SK-N-SH treated with all-trans-retinoic acid at 6 μM for 48 hours (cell line): Measurements from ENCODE around the gene DIP2B.

Experiments
- ATAC-seq: fragments of 200-7000 bp; cut with Tn5 transposase; 3 replicates; pipeline ENCODE4 v1.9.1; 2020; ENCODE audit warnings: mild to moderate bottlenecking, moderate library complexity
- BACH2 ChIP-seq: fragments of 250-450 bp; sonication (Bioruptor Pico); IDR thresholded peaks from 2 replicates; pipeline ENCODE4 v1.9.0; 2021; ENCODE audit warnings: mild to moderate bottlenecking, borderline replicate concordance
- CSDC2 ChIP-seq: fragments of 250-450 bp; sonication (Bioruptor Pico); IDR thresholded peaks from 2 replicates; pipeline ENCODE4 v1.5.0; 2020; ENCODE audit warnings: mild to moderate bottlenecking, moderate library complexity
- CSRNP3 ChIP-seq: fragments of 250-450 bp; sonication (Bioruptor Pico); IDR thresholded peaks from 2 replicates; pipeline ENCODE4 v1.5.1; 2021; ENCODE audit warnings: mild to moderate bottlenecking, moderate library complexity
- ESRRG ChIP-seq: fragments of 250-450 bp; sonication (Bioruptor Pico); IDR thresholded peaks from 2 replicates; pipeline ENCODE4 v1.6.1; 2021; ENCODE audit warnings: mild to moderate bottlenecking
- GLIS3 ChIP-seq: fragments of 250-450 bp; sonication (Bioruptor Pico); IDR thresholded peaks from 2 replicates; pipeline ENCODE4 v1.5.0; 2020; ENCODE audit warnings: mild to moderate bottlenecking, moderate library complexity
- ISL1 ChIP-seq: fragments of 250-450 bp; sonication (Bioruptor Pico); IDR thresholded peaks from 2 replicates; pipeline ENCODE4 v2.1.2; 2022; ENCODE audit warnings: mild to moderate bottlenecking, moderate library complexity
- OSR1 ChIP-seq: fragments of 250-450 bp; sonication (Bioruptor Pico); IDR thresholded peaks from 2 replicates; pipeline ENCODE4 v1.8.0; 2022; ENCODE audit warnings: moderate library complexity, mild to moderate bottlenecking, inconsistent platforms
- POU6F1 ChIP-seq: fragments of 250-450 bp; sonication (Bioruptor Pico); IDR thresholded peaks from 2 replicates; pipeline ENCODE4 v1.8.0; 2021; ENCODE audit warnings: low read depth, mild to moderate bottlenecking, moderate library complexity, borderline replicate concordance
- PPARA ChIP-seq: fragments of 250-450 bp; sonication (Bioruptor Pico); IDR thresholded peaks from 2 replicates; pipeline ENCODE4 v1.5.0; 2020; ENCODE audit warnings: mild to moderate bottlenecking, borderline replicate concordance
- RARB ChIP-seq: fragments of 250-450 bp; sonication (Bioruptor Pico); IDR thresholded peaks from 2 replicates; pipeline ENCODE4 v1.8.0; 2021; ENCODE audit warnings: mild to moderate bottlenecking, moderate library complexity
- SNAI2 ChIP-seq: fragments of 250-450 bp; sonication (Bioruptor Pico); IDR thresholded peaks from 2 replicates; pipeline ENCODE4 v1.5.0; 2020; ENCODE audit warnings: mild to moderate bottlenecking, moderate library complexity
- TCF4 ChIP-seq: fragments of 250-450 bp; sonication (Bioruptor Pico); IDR thresholded peaks from 2 replicates; pipeline ENCODE4 v1.8.0; 2021; ENCODE audit warnings: mild to moderate bottlenecking, moderate library complexity, borderline replicate concordance
- TOX ChIP-seq: fragments of 250-450 bp; sonication (Bioruptor Pico); IDR thresholded peaks from 2 replicates; pipeline ENCODE4 v1.8.0; 2021; ENCODE audit warnings: mild to moderate bottlenecking, moderate library complexity, borderline replicate concordance
- TSHZ2 ChIP-seq: fragments of 250-450 bp; sonication (Bioruptor Pico); IDR thresholded peaks from 2 replicates; pipeline ENCODE4 v1.5.0; 2020; ENCODE audit warnings: mild to moderate bottlenecking, moderate library complexity
- ZC3H10 ChIP-seq: fragments of 250-450 bp; sonication (Bioruptor Pico); IDR thresholded peaks from 2 replicates; pipeline ENCODE4 v1.5.1; 2021; ENCODE audit warnings: mild to moderate bottlenecking, moderate library complexity
- ZFP3 ChIP-seq: fragments of 250-450 bp; sonication (Bioruptor Pico); IDR thresholded peaks from 2 replicates; pipeline ENCODE4 v1.5.0; 2020; ENCODE audit warnings: mild to moderate bottlenecking, moderate library complexity
- ZFP30 ChIP-seq: fragments of 450-650 bp; formaldehyde crosslinking; IDR thresholded peaks from 2 replicates; pipeline ENCODE4 v1.5.0; 2022; ENCODE audit warnings: mild to moderate bottlenecking, moderate library complexity
- ZNF565 ChIP-seq: fragments of 450-650 bp; formaldehyde crosslinking; conservative IDR thresholded peaks from 2 replicates; pipeline ENCODE4 v1.5.0; 2020; ENCODE audit warnings: low read depth, mild to moderate bottlenecking, moderate library complexity
- ZNF70 ChIP-seq: fragments of 450-650 bp; formaldehyde crosslinking; IDR thresholded peaks from 2 replicates; pipeline ENCODE4 v1.5.0; 2020; ENCODE audit warnings: mild to moderate bottlenecking, moderate library complexity
- ZNF8 ChIP-seq: fragments of 450-650 bp; formaldehyde crosslinking; IDR thresholded peaks from 2 replicates; pipeline ENCODE4 v1.5.0; 2020; ENCODE audit warnings: mild to moderate bottlenecking, moderate library complexity
- TF ChIP-seq, protein P1 (sequence below): fragments of 250-450 bp; sonication (Bioruptor Pico); IDR thresholded peaks from 2 replicates; pipeline ENCODE4 v1.8.0; 2020; ENCODE audit warnings: mild to moderate bottlenecking, moderate library complexity, borderline replicate concordance
- TF ChIP-seq, protein P2 (sequence below): fragments of 250-450 bp; sonication (Bioruptor Pico); IDR thresholded peaks from 2 replicates; pipeline ENCODE4 v1.5.1; 2020; ENCODE audit warnings: low read depth, mild to moderate bottlenecking, moderate library complexity

Gene DIP2B

GRCh38 chr12:50728417-50728816 is 223.6 kb downstream of the DIP2B start:
- ATAC-seq, result no peak
- TF ChIP-seq, protein P1, sequence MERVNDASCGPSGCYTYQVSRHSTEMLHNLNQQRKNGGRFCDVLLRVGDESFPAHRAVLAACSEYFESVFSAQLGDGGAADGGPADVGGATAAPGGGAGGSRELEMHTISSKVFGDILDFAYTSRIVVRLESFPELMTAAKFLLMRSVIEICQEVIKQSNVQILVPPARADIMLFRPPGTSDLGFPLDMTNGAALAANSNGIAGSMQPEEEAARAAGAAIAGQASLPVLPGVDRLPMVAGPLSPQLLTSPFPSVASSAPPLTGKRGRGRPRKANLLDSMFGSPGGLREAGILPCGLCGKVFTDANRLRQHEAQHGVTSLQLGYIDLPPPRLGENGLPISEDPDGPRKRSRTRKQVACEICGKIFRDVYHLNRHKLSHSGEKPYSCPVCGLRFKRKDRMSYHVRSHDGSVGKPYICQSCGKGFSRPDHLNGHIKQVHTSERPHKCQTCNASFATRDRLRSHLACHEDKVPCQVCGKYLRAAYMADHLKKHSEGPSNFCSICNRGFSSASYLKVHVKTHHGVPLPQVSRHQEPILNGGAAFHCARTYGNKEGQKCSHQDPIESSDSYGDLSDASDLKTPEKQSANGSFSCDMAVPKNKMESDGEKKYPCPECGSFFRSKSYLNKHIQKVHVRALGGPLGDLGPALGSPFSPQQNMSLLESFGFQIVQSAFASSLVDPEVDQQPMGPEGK, result no peak
- TF ChIP-seq TCF4 (CRISPR knock-in tag), result no peak
- no peak for TF ChIP-seq ZNF70 (CRISPR knock-in tag)
- no peak for TF ChIP-seq TSHZ2 (CRISPR knock-in tag)
- no peak for TF ChIP-seq PPARA (CRISPR knock-in tag)
- TF ChIP-seq GLIS3 (CRISPR knock-in tag), result no peak
- TF ChIP-seq CSDC2 (CRISPR knock-in tag), result no peak
- TF ChIP-seq ESRRG (CRISPR knock-in tag), result no peak
- no peak for TF ChIP-seq ISL1 (CRISPR knock-in tag)
- no peak for TF ChIP-seq SNAI2
- no peak for TF ChIP-seq OSR1 (CRISPR knock-in tag)
- no peak for TF ChIP-seq RARB
- no peak for TF ChIP-seq TOX
- TF ChIP-seq ZNF565 (CRISPR knock-in tag), result no peak
- TF ChIP-seq ZNF8 (CRISPR knock-in tag), result no peak
- TF ChIP-seq CSRNP3 (CRISPR knock-in tag), result no peak
- no peak for TF ChIP-seq ZFP30
- no peak for TF ChIP-seq ZFP3 (CRISPR knock-in tag)
- TF ChIP-seq, protein P2, sequence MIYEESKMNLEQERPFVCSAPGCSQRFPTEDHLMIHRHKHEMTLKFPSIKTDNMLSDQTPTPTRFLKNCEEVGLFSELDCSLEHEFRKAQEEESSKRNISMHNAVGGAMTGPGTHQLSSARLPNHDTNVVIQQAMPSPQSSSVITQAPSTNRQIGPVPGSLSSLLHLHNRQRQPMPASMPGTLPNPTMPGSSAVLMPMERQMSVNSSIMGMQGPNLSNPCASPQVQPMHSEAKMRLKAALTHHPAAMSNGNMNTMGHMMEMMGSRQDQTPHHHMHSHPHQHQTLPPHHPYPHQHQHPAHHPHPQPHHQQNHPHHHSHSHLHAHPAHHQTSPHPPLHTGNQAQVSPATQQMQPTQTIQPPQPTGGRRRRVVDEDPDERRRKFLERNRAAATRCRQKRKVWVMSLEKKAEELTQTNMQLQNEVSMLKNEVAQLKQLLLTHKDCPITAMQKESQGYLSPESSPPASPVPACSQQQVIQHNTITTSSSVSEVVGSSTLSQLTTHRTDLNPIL, result no peak
- TF ChIP-seq POU6F1, result no peak

DNA sequence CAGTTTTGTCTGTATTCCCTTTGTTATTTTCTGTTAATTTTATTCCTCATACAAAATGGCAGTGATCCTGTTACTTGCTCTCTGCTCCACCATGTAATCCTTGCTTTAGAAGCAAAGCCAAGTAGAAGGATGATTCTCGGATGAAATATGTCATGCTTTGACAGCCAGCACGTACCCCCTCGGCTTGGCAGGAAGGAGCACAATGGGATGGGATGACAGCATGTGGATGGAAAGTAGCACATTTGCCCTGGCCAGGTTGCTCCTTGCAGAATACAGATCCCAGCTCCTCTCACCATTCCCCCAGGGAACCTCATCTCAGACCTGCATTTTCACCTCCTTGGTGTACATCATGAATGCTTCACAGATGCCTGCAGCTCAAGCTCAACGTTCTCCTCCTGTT is 224.1 kb downstream of the DIP2B start:
- TF ChIP-seq ESRRG (CRISPR knock-in tag), result no peak
- TF ChIP-seq ZC3H10 (CRISPR knock-in tag), result no peak
- TF ChIP-seq CSDC2 (CRISPR knock-in tag), result no peak
- TF ChIP-seq BACH2, result no peak
- TF ChIP-seq RARB, result no peak
- TF ChIP-seq, all 23 proteins: peak for 0
- ATAC-seq, result no peak

DNA sequence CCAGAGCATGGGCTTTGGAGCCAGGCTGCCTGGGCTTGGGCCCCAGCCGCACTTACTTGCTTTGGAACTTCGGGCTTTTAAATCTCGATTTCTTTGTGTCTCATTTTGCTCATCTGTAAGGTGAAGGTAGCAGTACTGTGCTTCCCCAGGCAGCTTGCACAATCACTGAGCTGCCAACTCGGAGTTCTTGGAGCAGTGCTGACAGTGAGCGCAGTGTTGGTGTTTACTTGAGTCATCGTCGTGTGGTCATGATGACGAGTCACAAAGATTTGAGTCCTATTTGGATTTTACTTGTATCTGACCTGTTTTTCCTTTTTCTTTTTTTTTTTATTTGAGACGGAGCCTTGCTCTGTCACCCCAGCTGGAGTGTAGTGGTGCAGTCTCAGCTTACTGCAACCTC is 227.8 kb downstream of the DIP2B start:
- ATAC-seq, result no peak
- TF ChIP-seq OSR1 (CRISPR knock-in tag), result no peak

GRCh38 chr12:50733706-50734105 is 228.9 kb downstream of the DIP2B start:
- no peak for ATAC-seq
- TF ChIP-seq, protein P1, result no peak
- TF ChIP-seq TOX, result no peak
- TF ChIP-seq GLIS3 (CRISPR knock-in tag), result no peak
- TF ChIP-seq ZNF70 (CRISPR knock-in tag), result no peak
- TF ChIP-seq SNAI2, result no peak
- TF ChIP-seq RARB, result no peak
- TF ChIP-seq, protein P2, result no peak
- no peak for TF ChIP-seq CSRNP3 (CRISPR knock-in tag)
